PFSK-1 (cell line): ENCODE results near the gene ANGEL2.

ENCODE experiments used
- FOXP2 ChIP-seq: optimal IDR thresholded peaks from 2 replicates; pipeline ENCODE3; 2011; ENCODE audit warnings: borderline replicate concordance, control low read depth, inconsistent platforms; ENCODE audit not compliant: insufficient read depth; ENCODE audit errors: extremely low read length, extremely low read depth
- POLR2AphosphoS5 ChIP-seq: IDR thresholded peaks from 2 replicates; pipeline ENCODE4 v1.6.1; 2012; ENCODE audit warnings: low read depth, mild to moderate bottlenecking, control low read depth, low read length, moderate library complexity
- SIN3A ChIP-seq: IDR thresholded peaks from 2 replicates; pipeline ENCODE4 v1.6.1; 2012; ENCODE audit warnings: mild to moderate bottlenecking, low read length, moderate library complexity, borderline replicate concordance; ENCODE audit not compliant: insufficient read depth
- TAF1 ChIP-seq: IDR thresholded peaks from 2 replicates; pipeline ENCODE4 v1.6.1; 2012; ENCODE audit warnings: low read length, control low read depth, borderline replicate concordance; ENCODE audit not compliant: insufficient read depth
- TF ChIP-seq, protein P1 (sequence below), 2 experiments: IDR thresholded peaks; 2 replicates each; pipeline versions ENCODE4 v1.6.1 to v1.8.0; 2011 to 2012; ENCODE audit warnings: low read depth in 2 of 2, low read length in 2 of 2, control low read depth in 1 of 2, inconsistent platforms in 1 of 2, mild to moderate bottlenecking in 1 of 2, moderate library complexity in 1 of 2; ENCODE audit not compliant: insufficient read depth in 1 of 2

GRCh38 chr1:212981025-212981495 lies 34.6 kb downstream of the ANGEL2 start:
- TF ChIP-seq POLR2AphosphoS5 = no peak
- TF ChIP-seq, protein P1, sequence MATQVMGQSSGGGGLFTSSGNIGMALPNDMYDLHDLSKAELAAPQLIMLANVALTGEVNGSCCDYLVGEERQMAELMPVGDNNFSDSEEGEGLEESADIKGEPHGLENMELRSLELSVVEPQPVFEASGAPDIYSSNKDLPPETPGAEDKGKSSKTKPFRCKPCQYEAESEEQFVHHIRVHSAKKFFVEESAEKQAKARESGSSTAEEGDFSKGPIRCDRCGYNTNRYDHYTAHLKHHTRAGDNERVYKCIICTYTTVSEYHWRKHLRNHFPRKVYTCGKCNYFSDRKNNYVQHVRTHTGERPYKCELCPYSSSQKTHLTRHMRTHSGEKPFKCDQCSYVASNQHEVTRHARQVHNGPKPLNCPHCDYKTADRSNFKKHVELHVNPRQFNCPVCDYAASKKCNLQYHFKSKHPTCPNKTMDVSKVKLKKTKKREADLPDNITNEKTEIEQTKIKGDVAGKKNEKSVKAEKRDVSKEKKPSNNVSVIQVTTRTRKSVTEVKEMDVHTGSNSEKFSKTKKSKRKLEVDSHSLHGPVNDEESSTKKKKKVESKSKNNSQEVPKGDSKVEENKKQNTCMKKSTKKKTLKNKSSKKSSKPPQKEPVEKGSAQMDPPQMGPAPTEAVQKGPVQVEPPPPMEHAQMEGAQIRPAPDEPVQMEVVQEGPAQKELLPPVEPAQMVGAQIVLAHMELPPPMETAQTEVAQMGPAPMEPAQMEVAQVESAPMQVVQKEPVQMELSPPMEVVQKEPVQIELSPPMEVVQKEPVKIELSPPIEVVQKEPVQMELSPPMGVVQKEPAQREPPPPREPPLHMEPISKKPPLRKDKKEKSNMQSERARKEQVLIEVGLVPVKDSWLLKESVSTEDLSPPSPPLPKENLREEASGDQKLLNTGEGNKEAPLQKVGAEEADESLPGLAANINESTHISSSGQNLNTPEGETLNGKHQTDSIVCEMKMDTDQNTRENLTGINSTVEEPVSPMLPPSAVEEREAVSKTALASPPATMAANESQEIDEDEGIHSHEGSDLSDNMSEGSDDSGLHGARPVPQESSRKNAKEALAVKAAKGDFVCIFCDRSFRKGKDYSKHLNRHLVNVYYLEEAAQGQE (IDR thresholded peaks at IDR 0.05; ENCODE audit: insufficient read depth in 1 of 2, low read depth in 2 of 2, low read length in 2 of 2) = no peak
- TF ChIP-seq FOXP2 = no peak
- TF ChIP-seq TAF1 = no peak
- no peak for TF ChIP-seq SIN3A
